Caco-2 (cell line): ENCODE data around the gene KIAA2012. TPM values are rescaled to one million over a fixed set of nuclear protein-coding genes. Genes with fewer than 3 reads are reported as not detected.

Experiments used
- BruUV-seq: library from RNA; stranded (reverse); fragments of 400-500 nt; replicated peaks from 2 replicates; lab custom pipeline; 2021; lab: Mats Ljungman, UMichigan
- CTCF ChIA-PET: fragments of 300-600 bp; sonication (Branson Sonifier 250); formaldehyde crosslinking; loops from one replicate; lab custom pipeline; 2022; ENCODE audit warnings: antibody characterized with exemption; lab: Charles Lee
- POLR2A ChIA-PET: fragments of 300-600 bp; sonication (Branson Sonifier 250); formaldehyde crosslinking; loops from one replicate; lab custom pipeline; 2022; ENCODE audit warnings: antibody characterized with exemption; lab: Charles Lee
- DNase-seq, 2 experiments: peaks; one replicate each; pipeline versions ENCODE4 v3.0.0 to v3.0.0-alpha.2; 2020 to 2022
- H3K27me3 ChIP-seq: replicated peaks from 2 replicates; pipeline ENCODE4 v1.6.0; 2011; ENCODE audit warnings: low read length; ENCODE audit not compliant: control insufficient read depth, insufficient read depth
- H3K36me3 ChIP-seq: 2 replicates; pipeline ENCODE4 v1.5.1; 2011; ENCODE audit warnings: low read length; ENCODE audit not compliant: control insufficient read depth, insufficient read depth
- H3K4me1 ChIP-seq: fragments of 250-450 bp; sonication (Bioruptor Pico); 2 replicates; pipeline ENCODE4 v1.5.1; 2020; ENCODE audit warnings: mild to moderate bottlenecking
- H3K4me3 ChIP-seq: 2 replicates; pipeline ENCODE4 v1.5.1; 2011; ENCODE audit warnings: low read depth, mild to moderate bottlenecking, control low read depth, low read length
- H3K9me3 ChIP-seq: fragments of 250-450 bp; sonication (Bioruptor Pico); 2 replicates; pipeline ENCODE4 v1.5.1; 2020; ENCODE audit warnings: mild to moderate bottlenecking, moderate library complexity
- H3K27ac Mint-ChIP-seq: one replicate; pipeline ENCODE4 v1.8.0; 2022; ENCODE audit warnings: mixed read lengths; ENCODE audit not compliant: unreplicated experiment
- H3K27me3 Mint-ChIP-seq: one replicate; pipeline ENCODE4 v1.8.0; 2022; ENCODE audit warnings: mixed read lengths; ENCODE audit not compliant: insufficient read depth, unreplicated experiment
- H3K36me3 Mint-ChIP-seq: one replicate; pipeline ENCODE4 v1.8.0; 2022; ENCODE audit warnings: mild to moderate bottlenecking, mixed read lengths; ENCODE audit not compliant: insufficient read depth, unreplicated experiment
- H3K4me1 Mint-ChIP-seq: one replicate; pipeline ENCODE4 v1.8.0; 2022; ENCODE audit warnings: low read depth, mixed read lengths; ENCODE audit not compliant: unreplicated experiment
- H3K4me3 Mint-ChIP-seq: one replicate; pipeline ENCODE4 v1.8.0; 2022; ENCODE audit warnings: mild to moderate bottlenecking, moderate library complexity, mixed read lengths; ENCODE audit not compliant: unreplicated experiment
- H3K9me3 Mint-ChIP-seq: one replicate; pipeline ENCODE4 v1.8.0; 2022; ENCODE audit warnings: mixed read lengths; ENCODE audit not compliant: unreplicated experiment
- CTCF ChIP-seq, 2 experiments: fragments of 200-600 bp in 1 of 2; IDR thresholded peaks; 1 replicate in 1 of 2; 2 replicates in 1 of 2; pipeline versions ENCODE4 v1.5.1 to v1.8.0; 2011 to 2022; ENCODE audit warnings: antibody characterized with exemption in 1 of 2, control low read depth in 1 of 2, inconsistent platforms in 1 of 2, low read depth in 1 of 2, low read length in 1 of 2, mild to moderate bottlenecking in 1 of 2, moderate library complexity in 1 of 2; ENCODE audit not compliant: insufficient read depth in 1 of 2, severe bottlenecking in 1 of 2, unreplicated experiment in 1 of 2
- intact Hi-C: fragments of 100-400 bp; cut with micrococcal nuclease; formaldehyde crosslinking; loops from one replicate; pipeline ENCODE4 v1.10.0; 2022; ENCODE audit not compliant: unreplicated experiment
- total RNA-seq: library from RNA; stranded (reverse); gene quantifications from 2 replicates; pipeline ENCODE4 v1.2.3, GENCODE V29; 2022

The KIAA2012 gene
- total RNA-seq, 1 experiment from 2014 or later, result 0.27 TPM

- Histone ChIP-seq H3K4me3 (no peak overlapping the region), H3K27me3 (no peaks in the 10 kb centered on the region), H3K4me1 (peaks cover 53% of the 10 kb centered on the region), H3K9me3 (no peaks in the 10 kb centered on the region), H3K36me3 (no peaks in the 10 kb centered on the region; the same call in 1 of the 2 replicates)
- no TSS peak for BruUV-seq
- Mint-ChIP-seq H3K36me3 (no peaks in the 10 kb centered on the region), H3K4me1 (peaks cover 48% of the 10 kb centered on the region), H3K9me3 (no peaks in the 10 kb centered on the region), H3K4me3 (no peak overlapping the region), H3K27me3 (no peaks in the 10 kb centered on the region), H3K27ac (no peak overlapping the region)
- DNase-seq, result no peak
- ChIA-PET POLR2A (no interaction called here), CTCF (no interaction called here)
- no peak for TF ChIP-seq CTCF (IDR thresholded peaks at IDR 0.05; ENCODE audit: insufficient read depth in 1 of 2, low read depth in 1 of 2, low read length in 1 of 2, severe bottlenecking in 1 of 2, unreplicated experiment in 1 of 2)
- intact Hi-C loops, result no loop called here
Observed at GRCh38 chr2:202043475-202043874, 29.6 kb upstream of the KIAA2012 start.

GRCh38 chr2:202044777-202045176 is 28.3 kb upstream of the KIAA2012 start:
- H3K27me3 Mint-ChIP-seq, result no peaks in the 10 kb centered on the region
- no peak for TF ChIP-seq CTCF (IDR thresholded peaks at IDR 0.05; ENCODE audit: insufficient read depth in 1 of 2, low read depth in 1 of 2, low read length in 1 of 2, severe bottlenecking in 1 of 2, unreplicated experiment in 1 of 2)
- POLR2A ChIA-PET, result no interaction called here
- H3K9me3 Mint-ChIP-seq, result no peaks in the 10 kb centered on the region
- CTCF ChIA-PET, result no interaction called here
- H3K36me3 Mint-ChIP-seq, result no peaks in the 10 kb centered on the region
- H3K27ac Mint-ChIP-seq, result no peak overlapping the region
- Histone ChIP-seq H3K27me3 (no peaks in the 10 kb centered on the region), H3K36me3 (no peaks in the 10 kb centered on the region; the same call in 1 of the 2 replicates), H3K4me3 (no peak overlapping the region), H3K9me3 (no peaks in the 10 kb centered on the region), H3K4me1 (peaks cover 52% of the 10 kb centered on the region)
- no peak overlapping the region for H3K4me3 Mint-ChIP-seq
- H3K4me1 Mint-ChIP-seq, result peaks cover 46% of the 10 kb centered on the region
- BruUV-seq, result no TSS peak
- no peak for DNase-seq
- intact Hi-C loops, result no loop called here

- Histone ChIP-seq H3K27me3 (no peaks in the 10 kb centered on the region), H3K36me3 (no peaks in the 10 kb centered on the region; the same call in 1 of the 2 replicates), H3K4me1 (peaks cover 50% of the 10 kb centered on the region), H3K9me3 (no peaks in the 10 kb centered on the region), H3K4me3 (no peak overlapping the region)
- H3K9me3 Mint-ChIP-seq, result no peaks in the 10 kb centered on the region
- intact Hi-C loops, result no loop called here
- H3K4me3 Mint-ChIP-seq, result no peak overlapping the region
- TF ChIP-seq CTCF (IDR thresholded peaks at IDR 0.05; ENCODE audit: insufficient read depth in 1 of 2, low read depth in 1 of 2, low read length in 1 of 2, severe bottlenecking in 1 of 2, unreplicated experiment in 1 of 2), result no peak
- no TSS peak for BruUV-seq
- DNase-seq, result no peak
- peaks cover 47% of the 10 kb centered on the region for H3K4me1 Mint-ChIP-seq
- H3K36me3 Mint-ChIP-seq, result no peaks in the 10 kb centered on the region
- no peak overlapping the region for H3K27ac Mint-ChIP-seq
- POLR2A ChIA-PET, result interaction anchor here (0.6 kb wide), 2 partner anchors 79 to 239 kb away, joined by 4 to 9 read pairs; no protein-coding TSS in a partner anchor
- CTCF ChIA-PET, result no interaction called here
- no peaks in the 10 kb centered on the region for H3K27me3 Mint-ChIP-seq
Observed at GRCh38 chr2:202046572-202046971, 26.5 kb upstream of the KIAA2012 start.
